B cell (primary cell): Measurements from ENCODE around the gene DNAI1. TPM values are rescaled to one million over a fixed set of nuclear protein-coding genes. Genes with fewer than 3 reads are reported as not detected.
"Not testable (repeated sequence)": the region's sequence is repeated elsewhere in the genome, so short reads cannot be mapped to it uniquely, and the experiment has no call there.

Experiments
- ATAC-seq: fragments of 200-7000 bp; cut with Tn5 transposase; one replicate; pipeline ENCODE4 v1.10.0; 2021; ENCODE audit warnings: low read depth, mild to moderate bottlenecking, moderate number of reproducible peaks, moderate library complexity
- CTCF ChIA-PET: fragments of 350-600 bp; sonication (Branson Sonifier 250); formaldehyde crosslinking; loops from one replicate; lab custom pipeline; 2021; ENCODE audit warnings: antibody characterized with exemption, inconsistent platforms; lab: Charles Lee
- POLR2A ChIA-PET: fragments of 350-600 bp; sonication (Branson Sonifier 250); formaldehyde crosslinking; loops from one replicate; lab custom pipeline; 2021; ENCODE audit warnings: antibody characterized with exemption; lab: Charles Lee
- DNase-seq: peaks from one replicate; pipeline ENCODE4 v3.0.0; 2013
- H2AFZ ChIP-seq: 2 replicates; pipeline ENCODE4 v1.6.1; 2012; ENCODE audit warnings: mild to moderate bottlenecking, low read depth, low read length; ENCODE audit not compliant: insufficient read depth, poor library complexity, severe bottlenecking
- H3K27ac ChIP-seq, 2 donors: 1 replicate in 1 of 2; 2 replicates in 1 of 2; pipeline ENCODE4 v1.5.1; 2012 to 2013; ENCODE audit warnings: low read length in 2 of 2, mild to moderate bottlenecking in 2 of 2, moderate library complexity in 1 of 2
- H3K27me3 ChIP-seq, 4 experiments: fragments of 200-600 bp in 1 of 4; sonication (generic) in 1 of 4; replicated peaks in 1 of 4; 1 replicate in 2 of 4; 2 replicates in 2 of 4; pipeline versions ENCODE4 v1.6.1 to v1.7.0; 2013 to 2016; ENCODE audit warnings: low read length in 3 of 4, mild to moderate bottlenecking in 2 of 4, mixed read lengths in 1 of 4, moderate library complexity in 1 of 4; ENCODE audit not compliant: insufficient read depth in 4 of 4, control insufficient read depth in 3 of 4; ENCODE audit errors: control extremely low read depth in 1 of 4
- H3K36me3 ChIP-seq, 2 experiments: replicated peaks in 1 of 2; 1 replicate in 1 of 2; 2 replicates in 1 of 2; pipeline versions ENCODE4 v1.6.1 to v1.7.1; 2013; ENCODE audit warnings: low read length in 1 of 2; ENCODE audit not compliant: insufficient read depth in 2 of 2, control insufficient read depth in 1 of 2; ENCODE audit errors: control extremely low read depth in 1 of 2, extremely low read depth in 1 of 2
- H3K4me1 ChIP-seq, 2 donors: fragments of 200-600 bp in 1 of 2; sonication (generic) in 1 of 2; 1 replicate in 1 of 2; 2 replicates in 1 of 2; pipeline versions ENCODE4 v1.5.1 to v1.6.1; 2013 to 2017; ENCODE audit warnings: low read length in 2 of 2; ENCODE audit not compliant: control insufficient read depth in 2 of 2, insufficient read depth in 2 of 2
- H3K4me2 ChIP-seq: replicated peaks from 2 replicates; pipeline ENCODE3; 2012; ENCODE audit warnings: mild to moderate bottlenecking, low read depth, low read length; ENCODE audit not compliant: poor library complexity, severe bottlenecking
- H3K4me3 ChIP-seq, 5 experiments: fragments of 200-600 bp in 1 of 5; sonication (generic) in 1 of 5; 1 replicate in 3 of 5; 2 replicates in 2 of 5; pipeline versions ENCODE4 v1.5.1 to v1.7.0; 2011 to 2016; ENCODE audit warnings: low read length in 4 of 5, mild to moderate bottlenecking in 4 of 5, low read depth in 2 of 5, control low read depth in 1 of 5, moderate library complexity in 1 of 5; ENCODE audit not compliant: insufficient read depth in 1 of 5; ENCODE audit errors: control extremely low read depth in 1 of 5, extremely low read depth in 1 of 5
- H3K79me2 ChIP-seq: fragments of 200-600 bp; sonication (generic); one replicate; pipeline ENCODE4 v1.6.0; 2016; ENCODE audit warnings: low read length; ENCODE audit not compliant: control insufficient read depth, insufficient read depth
- H3K9ac ChIP-seq: fragments of 200-600 bp; sonication (generic); 2 replicates; pipeline ENCODE4 v1.6.1; 2017; ENCODE audit warnings: mild to moderate bottlenecking, low read length, moderate library complexity
- H3K9me3 ChIP-seq, 3 donors: one replicate each; pipeline versions ENCODE4 v1.6.1 to v1.7.1; 2013; ENCODE audit warnings: low read length in 2 of 3; ENCODE audit not compliant: control insufficient read depth in 2 of 3, insufficient read depth in 1 of 3; ENCODE audit errors: control extremely low read depth in 1 of 3
- H4K20me1 ChIP-seq: 2 replicates; pipeline ENCODE4 v1.6.0; 2012; ENCODE audit warnings: mild to moderate bottlenecking, low read length; ENCODE audit not compliant: insufficient read depth, control insufficient read depth, poor library complexity, severe bottlenecking
- H3K27ac Mint-ChIP-seq: one replicate; pipeline ENCODE4 v1.8.0; 2021; ENCODE audit warnings: mixed read lengths
- H3K27me3 Mint-ChIP-seq: one replicate; pipeline ENCODE4 v1.8.0; 2021; ENCODE audit warnings: mixed read lengths
- H3K4me1 Mint-ChIP-seq: one replicate; pipeline ENCODE4 v1.8.0; 2021; ENCODE audit warnings: mixed read lengths
- H3K4me3 Mint-ChIP-seq: one replicate; pipeline ENCODE4 v1.8.0; 2021; ENCODE audit warnings: mixed read lengths
- H3K9me3 Mint-ChIP-seq: one replicate; pipeline ENCODE4 v1.8.0; 2022; ENCODE audit warnings: mixed read lengths; ENCODE audit not compliant: insufficient read depth
- CTCF ChIP-seq: fragments of 200-600 bp; IDR thresholded peaks from one replicate; pipeline ENCODE4 v1.8.0; 2022; ENCODE audit warnings: antibody characterized with exemption, mild to moderate bottlenecking
- EZH2 ChIP-seq: IDR thresholded peaks from 2 replicates; pipeline ENCODE4 v1.6.1; 2012; ENCODE audit warnings: borderline replicate concordance, low read depth, mild to moderate bottlenecking, moderate library complexity, low read length; ENCODE audit not compliant: insufficient read depth, poor library complexity, severe bottlenecking
- WGBS: methylation state at CpG from one replicate; pipeline ENCODE4 v1.1.5; 2013; ENCODE audit warnings: missing lambda C conversion rate; ENCODE audit not compliant: insufficient coverage; 5-methylcytosine and 5-hydroxymethylcytosine counted together
- intact Hi-C: fragments of 100-400 bp; cut with micrococcal nuclease; formaldehyde crosslinking; loops from one replicate; pipeline ENCODE4 v1.10.0; 2022
- polyA plus RNA-seq: library from polyadenylated mRNA; depleted of rRNA; stranded (reverse); fragments of >200 nt; gene quantifications from 2 replicates; pipeline ENCODE4 v1.2.3, GENCODE V29; 2012
- total RNA-seq, 2 donors: library from RNA; stranded (reverse); fragments of 120-200 nt in 1 of 2; gene quantifications; 1 replicate in 1 of 2; 2 replicates in 1 of 2; pipeline versions ENCODE4 v1.2.3 to v1.2.4, GENCODE V29; 2013 to 2022

Gene DNAI1
- total and polyA plus RNA-seq, 2 donors (not counting 1 experiment from before 2014, with no cell fraction given), result not detected

- Histone ChIP-seq H3K4me3 (no peak overlapping the region), H3K9me3 (no peaks in the 10 kb centered on the region), H3K27ac (no peak overlapping the region), H3K4me2 (no peak overlapping the region), H3K9ac (no peak overlapping the region), H3K36me3 (no peaks in the 10 kb centered on the region), H4K20me1 (no peaks in the 10 kb centered on the region), H3K79me2 (no peaks in the 10 kb centered on the region), H3K27me3 (peaks cover 0 to 18% (median 4%) of the 10 kb centered on the region in 4 experiments), H3K4me1 (peaks cover 9 to 12% of the 10 kb centered on the region in 2 donors), H2AFZ (no peak overlapping the region)
- ChIA-PET CTCF (no interaction called here), POLR2A (no interaction called here)
- H3K27ac Mint-ChIP-seq, result no peak overlapping the region
- H3K4me1 Mint-ChIP-seq, result peaks cover 13% of the 10 kb centered on the region
- no peak overlapping the region for H3K4me3 Mint-ChIP-seq
- H3K27me3 Mint-ChIP-seq, result peaks cover 42% of the 10 kb centered on the region
- TF ChIP-seq CTCF, result no peak
- TF ChIP-seq EZH2, result no peak
- intact Hi-C loops, result no loop called here
- no peak for ATAC-seq
- no peak for DNase-seq
- H3K9me3 Mint-ChIP-seq, result no peaks in the 10 kb centered on the region
- 88% methylated on average over 1 of the region's 2 CpGs for WGBS
Observed at GRCh38 chr9:34526026-34526425, 67.4 kb downstream of the DNAI1 start.

GRCh38 chr9:34532041-34532440, 73.4 kb downstream of the DNAI1 start:
- WGBS, result 96% methylated on average over 5 of the region's 8 CpGs
- CTCF ChIA-PET, POLR2A ChIA-PET, H3K4me3 ChIP-seq, H3K9me3 Mint-ChIP-seq, intact Hi-C loops, H3K79me2 ChIP-seq, H2AFZ ChIP-seq, H3K27ac Mint-ChIP-seq, DNase-seq, ATAC-seq, H4K20me1 ChIP-seq, H3K4me2 ChIP-seq, H3K4me1 Mint-ChIP-seq, H3K4me3 Mint-ChIP-seq, H3K9ac ChIP-seq, H3K4me1 ChIP-seq, H3K36me3 ChIP-seq, H3K27ac ChIP-seq: not testable (repeated sequence)
- Histone ChIP-seq H3K27me3 (peaks cover 0 to 20% (median 9%) of the 10 kb centered on the region in 4 experiments), H3K9me3 (peaks cover 0 to 14% (median 0%) of the 10 kb centered on the region in 3 donors)
- H3K27me3 Mint-ChIP-seq, result peaks cover 47% of the 10 kb centered on the region
